ENCODE data around the gene SMKR1.
"Not testable (repeated sequence)": the region's sequence is repeated elsewhere in the genome, so short reads cannot be mapped to it uniquely, and the experiment has no call there.

The SMKR1 gene

GRCh38 chr7:129530795-129531391, 28.6 kb downstream of the SMKR1 start:
- DNase-seq: no peak

DNA sequence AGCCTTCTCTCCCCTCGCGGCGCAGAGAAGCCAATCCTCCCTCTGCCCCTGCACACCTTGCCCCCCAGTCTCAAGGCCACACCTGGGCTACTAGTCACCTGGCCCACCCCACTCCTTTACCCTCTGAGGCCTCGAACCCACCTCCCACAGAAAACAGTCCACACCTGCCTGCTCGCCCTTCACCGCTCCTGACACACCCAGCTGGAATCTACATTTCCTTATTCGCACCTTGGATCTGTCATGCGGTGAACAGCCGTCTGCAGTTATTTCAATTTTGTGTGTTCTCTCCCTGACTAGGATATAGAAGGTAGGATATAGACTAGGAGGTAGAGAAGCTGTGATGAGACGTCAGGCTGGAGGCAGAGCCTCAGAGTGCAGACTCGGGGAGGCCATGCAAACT, 29.4 kb downstream of the SMKR1 start:
- no peak for DNase-seq

DNA sequence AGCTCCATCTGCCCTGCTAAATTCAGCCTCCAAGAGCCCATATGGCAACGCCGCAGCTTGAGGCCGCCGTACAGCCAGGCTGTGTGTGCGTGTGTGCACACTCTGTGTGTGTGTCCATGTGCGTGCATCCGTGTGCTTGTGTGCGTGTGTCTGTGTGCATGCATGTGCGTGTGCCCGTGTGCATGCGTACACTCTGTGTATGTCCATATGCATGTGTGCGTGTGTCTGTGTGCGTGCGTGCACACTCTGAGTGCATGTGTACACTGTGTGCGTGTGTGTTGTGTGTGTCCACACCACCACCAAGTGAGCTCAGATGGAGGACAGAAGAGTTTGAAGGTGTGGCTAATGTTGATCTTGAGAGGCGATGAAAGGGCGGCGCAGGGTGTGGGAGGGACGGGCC, 30.0 kb downstream of the SMKR1 start:
- no peak for DNase-seq

- not testable (repeated sequence) for DNase-seq
Observed at GRCh38 chr7:129534558-129535274, 32.4 kb downstream of the SMKR1 start.

- no peak for DNase-seq
Observed at GRCh38 chr7:129535896-129536295, 33.6 kb downstream of the SMKR1 start.

GRCh38 chr7:129536323-129536722, 34.0 kb downstream of the SMKR1 start:
- DNase-seq: no peak

GRCh38 chr7:129538790-129539189, 36.5 kb downstream of the SMKR1 start:
- DNase-seq: no peak

DNA sequence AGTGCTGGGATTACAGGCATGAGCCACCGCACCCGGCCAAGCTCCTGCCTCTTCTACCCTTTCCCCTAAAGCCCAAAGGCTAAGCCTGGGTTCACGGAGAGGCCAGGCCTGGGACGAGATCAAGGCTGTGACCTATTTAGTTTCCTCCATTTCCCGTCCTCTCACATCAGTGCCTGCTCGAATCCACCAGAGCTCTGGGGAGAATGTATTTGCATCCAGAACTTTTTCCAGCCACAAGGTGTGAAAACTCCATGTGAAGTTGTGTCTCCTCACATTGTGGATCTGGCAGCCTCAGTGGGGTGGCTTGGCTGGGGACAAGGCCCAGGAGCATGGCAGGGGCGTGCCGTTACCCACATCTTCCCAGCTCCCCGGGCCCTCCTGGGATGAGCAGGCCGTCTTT, 38.0 kb downstream of the SMKR1 start:
- no peak for DNase-seq

GRCh38 chr7:129544700-129545099, 42.4 kb downstream of the SMKR1 start:
- DNase-seq: no peak

- no peak for DNase-seq
Observed at GRCh38 chr7:129550693-129551360, 48.5 kb downstream of the SMKR1 start.

DNA sequence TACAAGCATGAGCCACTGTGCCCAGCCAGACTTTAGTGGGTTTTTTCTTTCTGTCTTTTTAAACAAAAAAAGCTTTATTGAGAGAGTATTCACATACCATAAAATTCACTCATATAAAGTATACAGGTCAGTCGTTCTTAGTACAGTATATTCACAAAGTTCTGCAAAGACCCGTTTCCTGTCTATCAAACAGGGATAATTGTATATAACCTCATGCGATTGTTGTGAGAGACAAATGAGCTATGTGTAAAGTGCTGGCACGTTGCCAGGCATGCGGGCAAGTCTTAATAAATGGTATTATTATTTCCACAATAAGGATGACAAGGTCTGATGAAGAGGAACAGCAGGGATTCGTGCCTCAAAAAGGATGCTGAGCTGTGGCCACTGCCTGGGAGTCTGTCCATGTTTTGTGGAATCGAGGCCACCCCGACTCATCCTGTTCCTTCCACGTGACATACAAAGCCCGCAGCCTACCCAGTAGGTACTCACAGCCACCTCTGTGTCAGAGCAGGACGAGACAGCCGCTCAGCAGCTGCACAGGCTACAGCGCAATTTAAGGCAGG, 51.6 kb downstream of the SMKR1 start:
- DNase-seq: peak; percentile 73

- DNase-seq: no peak
Observed at GRCh38 chr7:129556607-129557133, 54.3 kb downstream of the SMKR1 start.

DNA sequence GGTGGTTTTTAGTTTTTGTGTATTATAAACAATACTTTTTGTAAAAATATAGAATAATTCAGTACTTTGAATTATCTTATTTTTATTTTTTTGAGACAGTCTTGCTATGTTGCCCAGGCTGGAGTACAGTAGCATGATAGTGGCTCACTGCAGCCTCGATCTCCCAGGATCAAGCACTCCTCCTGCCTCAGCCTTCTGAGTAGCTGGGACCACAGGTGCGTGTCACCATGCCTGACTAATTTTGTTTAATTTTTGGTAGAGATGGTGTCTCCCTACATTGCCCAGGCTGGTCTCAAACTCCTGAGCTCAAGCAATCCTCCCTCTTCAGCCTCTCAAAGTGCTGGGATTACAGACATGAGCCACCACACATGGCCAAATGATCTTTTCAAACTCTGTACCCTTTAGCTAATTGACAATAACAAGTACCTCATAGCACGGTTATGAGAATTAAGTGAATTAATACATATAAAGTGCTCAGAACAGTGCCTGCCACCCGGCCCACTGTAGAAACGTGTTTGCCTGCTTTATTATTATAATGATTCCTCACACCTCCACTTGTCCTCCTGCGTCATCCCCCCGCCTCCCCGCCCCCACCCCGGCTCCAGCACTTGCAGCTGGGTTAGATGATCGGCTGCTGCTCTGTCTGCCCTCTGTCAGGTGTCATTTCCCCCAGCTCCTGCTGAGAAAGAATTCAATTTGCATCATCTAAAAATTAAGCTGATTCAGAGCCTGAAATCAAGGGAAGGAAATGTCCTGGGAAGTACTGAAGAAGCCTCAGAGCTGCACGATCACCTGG, 55.6 kb downstream of the SMKR1 start:
- peak; percentile 2 for DNase-seq

- no peak for DNase-seq
Observed at GRCh38 chr7:129559564-129559963, 57.2 kb downstream of the SMKR1 start.

DNA sequence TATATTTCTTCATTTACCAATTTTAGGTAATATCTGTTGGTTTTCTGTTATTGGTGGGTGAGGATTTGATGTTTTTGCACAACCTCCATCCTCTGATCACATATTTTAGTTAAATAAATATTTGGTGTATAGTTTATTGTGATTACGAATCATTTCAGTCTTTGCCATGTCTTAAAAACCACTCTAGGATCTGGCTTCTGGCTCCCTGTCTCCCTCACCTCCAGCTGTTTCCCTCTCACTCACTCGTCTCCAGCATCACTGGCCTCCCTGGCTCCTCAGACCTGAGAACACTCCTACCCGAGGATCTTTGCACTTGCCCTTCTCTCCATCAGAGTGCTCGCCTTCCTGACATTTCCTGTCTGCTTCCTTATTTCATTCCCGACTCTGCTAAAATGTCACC, 58.5 kb downstream of the SMKR1 start:
- DNase-seq: no peak

DNA sequence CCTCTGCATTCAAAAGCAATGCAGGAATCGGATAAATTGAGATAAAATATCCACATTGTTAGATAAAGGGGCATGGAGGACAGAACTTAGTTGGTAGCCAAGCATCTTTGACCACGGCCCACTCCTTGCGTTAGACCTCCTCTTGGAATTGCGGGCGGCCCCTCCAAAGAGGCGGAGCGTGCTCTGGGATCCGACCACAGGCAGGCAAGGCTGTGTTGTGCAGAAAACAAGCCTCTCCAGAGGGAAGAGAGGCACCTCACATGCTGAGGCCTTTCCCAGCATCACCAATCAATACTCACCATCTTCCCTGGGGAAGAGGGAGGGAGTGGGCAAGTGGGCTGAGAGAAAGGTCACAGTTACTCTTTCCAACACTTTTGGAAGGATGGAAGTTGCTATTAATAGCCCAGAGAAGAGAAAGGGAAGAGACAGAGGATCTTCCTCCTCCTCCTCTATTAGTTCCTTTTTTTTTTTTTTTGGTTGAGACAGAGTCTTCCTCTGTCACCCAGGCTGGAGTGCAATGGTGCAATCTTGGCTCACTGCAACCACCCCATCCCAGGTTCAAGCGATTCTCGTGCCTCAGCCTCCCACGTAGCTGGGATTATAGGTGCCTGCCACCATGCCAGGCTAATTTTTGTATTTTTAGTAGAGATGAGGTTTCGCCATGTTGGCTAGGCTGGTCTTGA, 59.5 kb downstream of the SMKR1 start:
- no peak for DNase-seq
